Measurements from ENCODE around the gene POLE2.
"Not testable (repeated sequence)": the region's sequence is repeated elsewhere in the genome, so short reads cannot be mapped to it uniquely, and the experiment has no call there.

The POLE2 gene

GRCh38 chr14:49687942-49688700 is at the start of gene POLE2:
Gene POLE2, minus strand, starts transcription at chr14:49688214. Its CDS starts 11 bp downstream, at chr14:49688203.
- peak; percentile 79 for DNase-seq

GRCh38 chr14:49735669-49736068 is 47.7 kb upstream of the POLE2 start:
- DNase-seq = not testable (repeated sequence)

- no peak for DNase-seq
Observed at GRCh38 chr14:49733836-49734235, 45.8 kb upstream of the POLE2 start.

- DNase-seq = no peak
Observed at GRCh38 chr14:49732896-49733295, 44.9 kb upstream of the POLE2 start.

- DNase-seq = no peak
Observed at GRCh38 chr14:49727171-49727570, 39.2 kb upstream of the POLE2 start.

- not testable (repeated sequence) for DNase-seq
Observed at GRCh38 chr14:49721733-49722435, 33.9 kb upstream of the POLE2 start.

GRCh38 chr14:49720744-49721143 is 32.7 kb upstream of the POLE2 start:
- DNase-seq = no peak

GRCh38 chr14:49710993-49711392 is 23.0 kb upstream of the POLE2 start:
- DNase-seq = not testable (repeated sequence)

GRCh38 chr14:49704471-49704870 is 16.5 kb upstream of the POLE2 start:
- not testable (repeated sequence) for DNase-seq

- DNase-seq = no peak
Observed at GRCh38 chr14:49703965-49704364, 16.0 kb upstream of the POLE2 start.

- DNase-seq = no peak
Observed at GRCh38 chr14:49702725-49703124, 14.7 kb upstream of the POLE2 start.

- not testable (repeated sequence) for DNase-seq
Observed at GRCh38 chr14:49693735-49694124, 5.7 kb upstream of the POLE2 start.

GRCh38 chr14:49692811-49693734 is 5.1 kb upstream of the POLE2 start, which contains the start of gene KLHDC1:
Gene KLHDC1, plus strand, starts transcription at chr14:49693120. Its CDS starts 75 bp downstream, at chr14:49693195.
- DNase-seq = peak; percentile 78

- DNase-seq = no peak
Observed at GRCh38 chr14:49692193-49692757, 4.3 kb upstream of the POLE2 start.

GRCh38 chr14:49691031-49691430 is 3.0 kb upstream of the POLE2 start:
- DNase-seq = no peak

- DNase-seq = no peak
Observed at GRCh38 chr14:49688701-49689030, 652 bp upstream of the POLE2 start.

GRCh38 chr14:49686425-49686824 is 1.6 kb downstream of the POLE2 start:
- DNase-seq = no peak

- no peak for DNase-seq
Observed at GRCh38 chr14:49679271-49679670, 8.7 kb downstream of the POLE2 start.

GRCh38 chr14:49677643-49678042 is 10.4 kb downstream of the POLE2 start:
- no peak for DNase-seq

- no peak for DNase-seq
Observed at GRCh38 chr14:49673586-49673985, 14.4 kb downstream of the POLE2 start.

- no peak for DNase-seq
Observed at GRCh38 chr14:49670475-49670874, 17.5 kb downstream of the POLE2 start.

- no peak for DNase-seq
Observed at GRCh38 chr14:49659526-49660455, 28.2 kb downstream of the POLE2 start.
